Epithelial cell of proximal tubule (primary cell): ENCODE measurements around the gene TRMT112. TPM values are rescaled to one million over a fixed set of nuclear protein-coding genes. Genes with fewer than 3 reads are reported as not detected.
"Not testable (repeated sequence)": the region's sequence is repeated elsewhere in the genome, so short reads cannot be mapped to it uniquely, and the experiment has no call there.

Experiments used
- DNase-seq: peaks from one replicate; pipeline ENCODE4 v3.0.0-alpha.2; 2011; ENCODE audit warnings: low read depth
- H3K4me3 ChIP-seq: 2 replicates; pipeline ENCODE4 v1.5.1; 2011; ENCODE audit warnings: low read depth, mild to moderate bottlenecking, low read length
- CTCF ChIP-seq: conservative IDR thresholded peaks from 2 replicates; pipeline ENCODE4 v1.5.1; 2012; ENCODE audit warnings: low read depth, mild to moderate bottlenecking, low read length
- total RNA-seq: library from RNA; depleted of rRNA; stranded (reverse); fragments of >200 nt; gene quantifications from 2 replicates; pipeline ENCODE4 v1.2.3, GENCODE V29; 2015

Gene TRMT112
- total RNA-seq, 1 donor from 2014 or later = 470 TPM

DNA sequence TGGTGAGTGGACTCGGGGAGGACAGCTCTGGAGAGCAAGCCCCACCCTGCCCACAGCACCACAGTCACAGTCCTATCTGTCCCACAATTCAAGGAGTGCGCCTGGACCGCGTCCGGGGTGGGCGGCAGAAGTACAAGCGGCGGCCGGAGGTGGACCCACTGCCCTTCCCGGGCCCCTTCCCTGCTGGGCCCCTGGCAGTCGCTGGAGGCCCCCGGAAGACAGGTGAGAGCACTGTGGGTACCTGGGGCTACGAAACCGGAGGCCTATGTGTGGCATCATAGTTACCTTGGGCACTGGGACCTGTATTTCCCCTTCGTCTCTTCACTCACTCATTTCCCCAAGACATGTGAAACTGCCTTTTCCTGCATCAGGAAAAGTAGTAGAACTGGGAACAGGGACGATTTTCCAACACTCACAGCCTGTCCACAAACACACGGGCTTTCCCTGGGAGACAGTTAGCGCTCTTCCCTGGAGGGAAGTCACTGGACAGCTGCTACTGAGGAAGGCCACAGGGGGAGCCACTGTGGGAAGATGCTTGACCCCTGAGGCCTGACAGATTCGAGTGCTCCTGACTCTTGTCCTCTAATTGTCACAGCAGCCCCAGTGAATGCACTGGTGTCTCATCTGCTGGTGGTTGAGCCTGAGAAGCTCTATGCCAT is 3.1 kb downstream of the TRMT112 start:
- H3K4me3 ChIP-seq = no peak overlapping the region
- TF ChIP-seq CTCF = peak; percentile 28
- DNase-seq = no peak

DNA sequence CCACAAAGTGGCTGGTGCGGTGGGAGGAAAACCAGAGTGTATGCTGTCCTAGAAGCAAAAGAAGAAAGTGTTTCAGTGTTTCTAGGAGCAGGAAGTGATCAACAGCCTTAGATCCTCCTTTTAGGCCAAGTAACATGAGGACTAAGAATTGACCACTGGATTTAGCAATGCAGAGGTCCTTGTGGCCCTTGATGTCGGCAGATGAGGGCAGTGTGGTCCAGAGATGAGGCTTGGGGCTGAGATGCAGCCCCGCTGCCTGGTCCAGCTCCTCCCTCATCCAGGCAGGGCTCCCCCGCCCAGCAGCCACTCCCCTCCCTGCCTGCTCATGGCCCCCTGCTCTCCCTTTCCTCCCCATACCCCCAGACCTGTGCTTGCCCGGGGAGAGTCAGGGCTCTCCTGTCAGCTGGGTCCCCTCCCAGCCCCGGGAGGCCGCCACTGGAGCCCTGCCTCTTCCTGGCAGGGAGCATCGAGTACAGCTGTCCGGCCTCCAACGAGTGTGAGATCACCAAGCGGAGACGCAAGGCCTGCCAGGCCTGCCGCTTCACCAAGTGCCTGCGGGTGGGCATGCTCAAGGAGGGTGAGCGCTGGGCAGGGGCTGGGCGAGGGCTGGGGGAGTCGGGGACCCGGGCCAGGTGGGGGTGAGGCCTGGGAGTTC is 3.7 kb downstream of the TRMT112 start:
- DNase-seq = no peak
- no peak for TF ChIP-seq CTCF
- no peak overlapping the region for H3K4me3 ChIP-seq

GRCh38 chr11:64312947-64313346 is 4.4 kb downstream of the TRMT112 start:
- no peak overlapping the region for H3K4me3 ChIP-seq
- no peak for TF ChIP-seq CTCF
- DNase-seq = no peak

DNA sequence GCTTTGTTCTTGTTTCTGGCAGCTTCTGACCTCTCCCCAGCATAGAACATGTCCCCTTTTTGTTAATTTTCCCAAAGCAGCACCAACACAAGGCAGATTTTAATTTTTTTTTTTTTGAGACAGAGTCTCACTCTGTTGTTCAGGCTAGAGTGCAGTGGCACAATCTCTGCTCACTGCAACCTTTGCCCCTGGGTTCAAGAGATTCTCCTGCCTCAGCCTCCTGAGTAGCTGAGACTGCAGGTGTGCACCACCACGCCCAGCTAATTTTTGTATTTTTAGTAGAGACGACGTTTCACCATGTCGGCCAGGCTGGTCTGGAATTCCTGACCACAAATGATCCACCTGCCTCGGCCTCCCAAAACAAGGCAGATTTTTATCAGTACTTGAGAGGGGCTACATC is 9.6 kb downstream of the TRMT112 start:
- not testable (repeated sequence) for H3K4me3 ChIP-seq

GRCh38 chr11:64306876-64307622 is 10.3 kb downstream of the TRMT112 start:
- DNase-seq = no peak
- H3K4me3 ChIP-seq = peak overlapping the region; percentile 82
- no peak for TF ChIP-seq CTCF

More for the DNA sequence above, 9.6 kb downstream of the TRMT112 start:
- DNase-seq = not testable (repeated sequence)

DNA sequence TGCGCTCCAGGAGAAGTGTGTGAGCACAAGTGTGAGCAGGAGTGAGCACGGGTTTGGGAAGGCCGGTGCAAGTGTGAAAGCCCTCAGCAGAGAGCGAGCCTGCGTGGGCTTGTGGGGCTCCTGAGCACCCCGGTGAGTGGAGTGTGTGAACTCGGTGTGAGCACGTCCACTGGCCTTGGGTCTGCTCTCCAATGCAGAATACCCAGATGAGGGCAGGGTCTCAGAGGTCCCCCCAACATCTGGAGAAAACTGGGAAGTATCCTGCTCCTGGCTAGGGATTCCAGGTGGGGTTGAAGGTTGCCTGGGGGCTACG is 10.8 kb downstream of the TRMT112 start:
- H3K4me3 ChIP-seq = peak overlapping the region; percentile 82
- no peak for DNase-seq
- TF ChIP-seq CTCF = no peak

- peak; percentile 37 for TF ChIP-seq CTCF
- DNase-seq = no peak
Measured at GRCh38 chr11:64305691-64306562, 11.4 kb downstream of the TRMT112 start.

More at GRCh38 chr11:64305691-64306562, 11.4 kb downstream of the TRMT112 start:
- H3K4me3 ChIP-seq = peak overlapping the region; percentile 82
